GM12892 (cell line): ENCODE results near the gene WASF2.

Source experiments
- DNase-seq: peaks from one replicate; pipeline ENCODE4 v3.0.0; 2011; ENCODE audit not compliant: insufficient read length
- FAIRE-seq: peaks from 2 replicates; lab custom pipeline; 2011; peaks lifted over from hg19 to GRCh38; lab: Jason Lieb, UNC
- POLR2A ChIP-seq: IDR thresholded peaks from 2 replicates; pipeline ENCODE4 v1.6.1; 2011; ENCODE audit warnings: low read depth, low read length, control low read depth
- POLR2AphosphoS5 ChIP-seq: IDR thresholded peaks from 2 replicates; pipeline ENCODE4 v1.6.1; 2011; ENCODE audit warnings: low read depth, low read length, control low read depth
- TAF1 ChIP-seq: IDR thresholded peaks from 2 replicates; pipeline ENCODE4 v1.6.1; 2011; ENCODE audit warnings: low read depth, mild to moderate bottlenecking, control low read depth, low read length, borderline replicate concordance

The WASF2 gene

GRCh38 chr1:27455139-27455811 is 34.7 kb downstream of the WASF2 start:
- FAIRE-seq = no peak
- DNase-seq = no peak
- TF ChIP-seq POLR2A (no peak), POLR2AphosphoS5 (no peak), TAF1 (no peak)

DNA sequence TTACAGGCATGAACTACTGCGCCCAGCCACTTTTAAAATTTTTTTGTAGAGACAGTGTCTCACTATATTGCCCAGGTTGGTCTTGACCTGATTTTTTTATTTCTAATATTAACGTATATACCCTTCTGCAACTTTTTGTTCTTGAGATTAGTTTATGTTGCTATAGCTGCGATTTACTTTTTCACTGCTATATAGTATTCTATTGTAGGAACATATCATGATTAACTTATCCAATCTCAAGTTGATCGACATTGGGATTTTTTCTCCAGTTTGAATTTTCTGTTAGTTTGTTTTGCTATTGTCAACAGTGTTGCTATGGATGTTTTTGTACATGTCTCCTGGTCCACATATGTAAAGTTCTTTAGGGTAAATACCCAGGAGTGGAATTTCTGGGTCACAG is 35.4 kb downstream of the WASF2 start:
- DNase-seq (no peak), FAIRE-seq (no peak)
- TF ChIP-seq TAF1 (no peak), POLR2AphosphoS5 (no peak), POLR2A (no peak)

- FAIRE-seq (no peak), DNase-seq (no peak)
- no peak for TF ChIP-seq POLR2AphosphoS5
- no peak for TF ChIP-seq POLR2A
- TF ChIP-seq TAF1 = no peak
Observed at GRCh38 chr1:27451343-27451742, 38.6 kb downstream of the WASF2 start.

GRCh38 chr1:27448982-27449381 is 41.0 kb downstream of the WASF2 start:
- no peak for TF ChIP-seq POLR2A
- TF ChIP-seq POLR2AphosphoS5 = no peak
- TF ChIP-seq TAF1 = no peak
- DNase-seq = no peak
- FAIRE-seq = no peak

DNA sequence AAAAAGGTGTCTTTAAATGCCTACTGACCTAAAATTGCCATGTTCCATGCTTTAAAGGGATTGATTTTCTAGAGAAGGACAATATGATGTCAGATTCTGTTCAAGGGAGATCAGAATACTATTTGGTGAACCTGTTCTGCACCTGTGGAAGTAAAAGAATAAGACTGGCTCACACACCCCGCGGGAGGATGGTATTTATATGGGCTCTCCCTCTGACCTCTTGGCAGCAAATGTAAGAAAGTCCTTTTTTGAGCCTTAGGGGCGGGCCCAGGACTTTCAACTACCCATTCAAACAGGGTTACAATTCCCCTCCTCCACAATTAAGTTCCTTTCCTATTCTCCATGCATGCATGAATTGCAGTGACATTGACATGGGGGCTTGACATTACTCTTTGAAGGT is 42.1 kb downstream of the WASF2 start:
- FAIRE-seq (no peak), DNase-seq (no peak)
- TF ChIP-seq TAF1 (no peak), POLR2A (no peak), POLR2AphosphoS5 (no peak)

DNA sequence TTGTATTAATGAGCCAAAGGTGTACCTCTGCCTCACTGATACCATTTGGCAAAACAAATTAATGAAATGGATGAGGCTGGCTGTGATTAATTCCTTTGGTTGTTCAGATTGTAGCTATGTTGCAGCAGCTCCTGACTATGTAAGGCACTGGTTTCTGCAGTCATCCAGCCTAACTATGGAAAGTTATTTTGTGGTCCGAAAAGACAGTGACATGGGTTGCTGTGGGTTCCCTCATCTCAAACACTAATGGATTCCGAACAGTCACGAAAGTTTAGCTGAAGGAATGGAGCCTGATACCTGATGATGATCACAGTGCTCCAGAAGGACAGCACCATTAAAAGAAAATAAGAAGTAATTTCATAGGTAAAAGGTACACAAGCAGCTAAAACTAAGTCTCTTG is 42.6 kb downstream of the WASF2 start:
- TF ChIP-seq POLR2A (no peak), TAF1 (no peak), POLR2AphosphoS5 (no peak)
- DNase-seq (no peak), FAIRE-seq (no peak)

- no peak for FAIRE-seq
- DNase-seq = no peak
- TF ChIP-seq POLR2A (no peak), POLR2AphosphoS5 (no peak), TAF1 (no peak)
Observed at GRCh38 chr1:27446496-27447020, 43.4 kb downstream of the WASF2 start.

DNA sequence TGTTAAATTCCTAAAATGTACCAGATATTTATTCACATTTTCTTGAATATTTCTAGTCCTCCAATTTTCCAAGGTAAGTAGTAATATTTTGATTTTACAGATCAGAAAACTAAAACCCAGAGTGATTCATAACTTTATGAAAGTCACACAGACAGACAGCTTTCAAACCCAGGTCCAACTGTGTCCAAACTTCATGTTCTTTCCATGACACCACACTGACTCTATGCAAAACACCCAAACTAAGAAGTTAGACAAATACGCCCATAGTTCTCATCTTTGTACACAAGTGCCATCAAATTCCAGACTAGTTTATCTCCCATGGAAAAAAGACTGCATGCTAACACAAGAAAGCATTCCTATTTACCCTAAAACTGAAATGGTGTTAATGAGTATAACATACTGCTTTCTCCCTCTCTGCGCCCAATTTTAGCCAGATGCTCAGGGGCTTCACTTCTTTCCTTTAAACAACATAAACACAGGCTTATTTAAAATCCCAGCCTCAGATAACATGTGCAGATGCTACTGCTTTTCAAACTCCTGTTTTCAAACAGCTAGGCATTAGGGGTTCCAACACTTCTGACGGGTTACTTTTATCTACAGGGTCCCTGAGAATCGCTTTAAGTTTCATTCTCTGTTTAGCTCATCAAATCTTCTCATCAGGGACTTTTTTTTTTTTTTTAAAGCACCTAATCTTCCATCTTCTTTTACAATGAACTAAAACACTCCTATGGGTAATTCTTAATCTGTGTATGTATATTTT is 44.6 kb downstream of the WASF2 start:
- DNase-seq (no peak), FAIRE-seq (peak; percentile 79)
- TF ChIP-seq POLR2AphosphoS5 (no peak), POLR2A (no peak), TAF1 (no peak)

GRCh38 chr1:27444632-27445031 is 45.3 kb downstream of the WASF2 start:
- DNase-seq (no peak), FAIRE-seq (no peak)
- TF ChIP-seq POLR2A (no peak), TAF1 (no peak), POLR2AphosphoS5 (no peak)

DNA sequence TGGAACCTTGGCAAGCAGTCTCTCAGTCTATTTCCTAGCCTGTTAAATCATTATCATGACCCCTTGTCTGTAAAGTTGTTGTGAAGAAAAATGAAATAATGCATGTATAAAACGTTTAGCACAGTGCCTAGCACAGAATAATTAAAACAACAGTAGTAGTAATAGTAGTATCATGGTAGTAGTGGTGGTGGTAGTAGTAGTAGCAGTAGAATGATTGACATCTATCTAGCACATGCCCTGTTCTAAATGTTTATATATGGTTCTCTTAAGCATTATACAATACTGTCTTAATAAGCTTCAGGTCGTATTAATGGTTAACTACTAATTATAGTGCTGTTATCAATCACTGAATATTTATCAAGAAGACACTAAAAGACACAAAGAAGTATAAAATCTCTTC is 50.8 kb downstream of the WASF2 start:
- no peak for DNase-seq
- no peak for TF ChIP-seq POLR2A
- no peak for FAIRE-seq

DNA sequence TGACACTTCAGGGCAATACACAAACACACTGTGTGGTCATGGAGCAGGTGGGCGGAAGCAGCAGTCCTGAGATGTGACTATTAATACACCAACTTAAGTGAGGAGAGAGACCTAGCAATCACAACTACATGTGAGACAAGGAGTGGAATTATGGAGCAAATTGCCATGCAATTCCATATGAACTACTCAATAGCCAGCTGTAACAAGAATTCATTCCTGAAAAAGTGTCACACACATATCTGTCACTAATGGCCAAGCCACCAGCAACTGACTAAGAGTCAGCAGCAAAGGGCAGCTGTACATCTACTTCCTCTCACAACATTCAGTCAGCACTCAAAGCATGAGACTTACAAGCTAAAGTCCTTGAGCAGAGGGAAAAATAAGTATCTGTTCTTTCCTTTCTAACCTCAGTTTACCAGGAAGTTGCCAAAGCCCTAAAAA is 51.3 kb downstream of the WASF2 start:
- TF ChIP-seq POLR2A (no peak), TAF1 (no peak), POLR2AphosphoS5 (no peak)
- DNase-seq = no peak
- FAIRE-seq = no peak
